Left renal pelvis (tissue), 4 donors: ENCODE results near the gene MRPL23. TPM values are rescaled to one million over a fixed set of nuclear protein-coding genes. Genes with fewer than 3 reads are reported as not detected.

Experiments
- DNase-seq, 4 donors: peaks; one replicate each; pipeline ENCODE4 v3.0.0-alpha.2; 2013; ENCODE audit warnings: low read depth in 4 of 4, low spot score in 3 of 4
- polyA plus RNA-seq, 4 donors: library from polyadenylated mRNA; unstranded; fragments of 120-200 nt; gene quantifications; one replicate each; pipeline ENCODE4 v1.2.1, GENCODE V29; 2013; ENCODE audit not compliant: insufficient read length in 4 of 4

Gene MRPL23
- polyA plus RNA-seq, 4 donors = 32.8 to 74.1 (median 50.0) TPM

DNA sequence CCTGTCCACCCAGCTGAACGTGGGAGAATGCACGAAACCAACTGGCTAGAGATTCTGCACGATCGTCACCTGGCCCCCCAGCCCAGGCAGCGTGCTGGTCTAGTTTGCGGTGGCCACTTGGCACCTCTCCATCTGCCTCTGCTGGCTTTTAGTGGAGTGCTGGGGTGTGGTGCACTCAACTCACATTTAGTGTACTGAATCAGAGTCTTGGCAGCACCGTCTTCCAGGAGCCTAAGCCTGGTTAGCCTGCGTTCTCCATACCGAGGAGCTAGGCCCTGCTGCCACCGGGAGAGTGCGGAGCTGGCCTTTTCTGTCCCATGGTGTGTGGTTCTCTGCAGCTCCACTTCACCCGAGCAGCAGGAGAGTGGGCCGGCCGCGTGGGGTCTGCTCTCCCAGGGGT, 2.8 kb downstream of the MRPL23 start:
- DNase-seq = no peak

DNA sequence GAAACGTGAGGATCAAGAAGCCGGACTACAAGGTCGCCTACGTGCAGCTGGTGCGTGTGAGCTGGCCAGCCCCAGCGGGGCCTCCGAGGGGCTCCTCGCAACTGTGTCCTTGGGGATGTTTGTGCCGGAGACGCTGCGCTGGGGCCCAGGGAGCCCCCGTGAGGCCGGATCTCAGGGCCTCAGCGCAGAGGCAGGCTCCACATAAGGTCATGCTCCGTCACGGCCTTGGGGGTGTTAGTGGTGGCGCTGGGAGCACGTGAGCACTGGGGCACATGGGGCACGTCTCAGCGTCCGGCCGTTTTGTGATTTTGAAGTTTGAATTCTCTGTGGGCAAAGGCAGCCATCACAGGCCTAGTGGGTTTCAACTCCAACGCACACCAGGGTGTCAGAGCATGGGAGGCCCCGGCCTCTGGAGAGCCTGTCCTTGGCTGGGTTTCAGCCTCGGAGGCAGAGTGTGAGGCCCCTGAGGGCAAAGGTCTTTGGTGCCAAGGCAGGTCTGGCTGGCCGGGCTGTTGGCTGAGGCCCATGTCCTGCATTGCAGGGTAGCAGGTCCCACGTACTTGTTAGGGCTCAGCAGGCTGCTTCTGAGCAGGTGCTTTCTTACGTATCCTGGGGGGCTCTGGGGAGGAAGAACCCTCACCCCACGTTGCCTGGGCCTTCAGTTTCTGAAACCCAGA, 5.8 kb downstream of the MRPL23 start:
- no peak for DNase-seq

DNA sequence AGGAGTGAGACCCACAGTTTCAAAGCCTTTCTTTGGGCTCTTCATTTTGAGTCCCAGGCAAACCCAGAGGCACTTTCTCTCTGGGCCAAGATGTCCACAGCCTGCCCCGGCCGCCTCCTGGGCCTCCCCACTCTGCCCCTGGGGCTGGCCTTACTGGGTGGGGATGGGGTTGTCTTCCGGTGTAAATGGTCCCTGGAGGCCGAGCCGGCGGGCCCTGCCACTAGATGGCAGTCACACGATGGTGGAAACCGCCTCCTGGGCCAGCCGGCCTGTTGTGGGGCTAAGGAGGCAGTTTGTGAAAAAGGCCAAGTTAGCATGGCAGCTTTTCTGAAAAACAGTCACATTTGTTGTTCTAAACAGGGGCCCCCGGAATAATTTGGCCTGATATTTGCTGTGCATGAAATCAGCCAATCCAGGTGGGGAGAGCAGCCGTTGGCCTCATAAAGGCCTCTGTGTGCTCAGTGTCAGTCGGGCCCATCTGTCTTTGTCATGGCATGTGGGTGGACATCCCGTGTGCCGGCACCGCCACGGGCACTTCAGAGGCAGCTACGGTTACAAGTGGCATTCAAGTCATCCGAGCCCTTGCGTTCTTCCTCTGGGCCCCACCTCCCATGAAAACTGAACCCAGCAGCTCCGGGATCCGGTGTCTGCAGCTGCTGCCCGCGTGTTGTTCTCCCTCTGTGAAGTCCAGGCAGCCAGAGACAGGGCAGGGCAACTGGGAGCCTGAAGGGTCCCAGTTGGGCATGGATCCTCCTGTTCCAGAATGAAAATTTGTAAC, 6.5 kb downstream of the MRPL23 start:
- DNase-seq = no peak

DNA sequence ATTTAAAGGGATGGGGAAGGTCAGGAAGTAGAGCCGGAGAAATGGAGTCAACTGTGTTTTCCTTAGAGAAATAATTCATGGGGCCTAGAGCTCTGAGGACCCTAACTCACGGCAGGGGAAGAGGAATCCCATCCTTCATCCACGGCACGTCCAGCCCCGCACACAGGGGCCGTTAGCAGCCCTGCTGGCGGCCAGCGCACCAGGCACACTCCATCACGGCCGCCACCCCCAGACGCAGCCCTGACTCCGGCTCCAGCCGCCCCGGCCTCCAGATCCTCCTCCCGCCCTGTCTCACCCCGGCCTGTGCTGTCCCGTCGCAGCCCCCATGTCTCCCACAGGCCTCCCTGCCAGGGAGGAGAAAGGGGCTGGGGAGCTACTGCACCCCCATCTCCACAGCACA, 11.2 kb downstream of the MRPL23 start:
- no peak for DNase-seq

DNA sequence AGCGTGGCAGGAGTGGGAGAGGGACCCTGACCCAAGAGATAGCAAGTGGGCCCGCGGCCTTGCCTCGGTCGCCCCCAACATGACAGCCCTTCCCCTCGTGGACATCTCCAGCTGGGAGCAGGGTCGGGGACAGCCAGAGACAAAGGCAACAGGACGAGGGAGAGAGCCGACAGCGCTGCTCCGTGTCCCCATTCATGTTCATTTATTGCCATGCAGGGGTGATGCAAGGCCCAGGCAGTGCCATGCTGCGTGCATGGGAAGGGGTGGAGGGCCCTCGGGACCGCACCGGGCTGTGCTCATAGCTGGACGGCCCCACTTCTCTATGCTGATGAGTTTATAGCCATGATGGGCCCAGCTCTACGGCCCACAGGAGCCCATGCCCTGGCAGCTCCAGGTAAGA, 12.7 kb downstream of the MRPL23 start:
- no peak for DNase-seq

DNA sequence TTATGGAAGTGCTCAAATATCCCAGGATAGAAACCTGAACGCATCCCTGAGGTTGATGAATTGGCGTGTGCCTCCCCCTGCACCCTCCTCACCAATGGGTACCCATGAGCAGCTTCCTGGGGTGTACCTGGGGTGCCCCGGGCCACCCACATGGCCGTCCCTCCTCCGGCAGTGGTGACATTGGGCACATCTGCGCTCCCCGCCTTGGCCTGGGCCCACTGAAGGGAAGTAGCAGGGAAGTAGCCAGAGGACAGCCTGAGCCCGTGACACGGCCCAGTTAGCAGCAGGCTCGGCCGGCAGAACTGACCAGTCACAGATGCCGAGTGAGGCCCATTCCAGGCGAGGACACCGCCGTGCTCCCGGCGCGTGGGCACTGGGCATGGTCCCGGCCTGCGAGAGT, 16.7 kb downstream of the MRPL23 start:
- DNase-seq = no peak

DNA sequence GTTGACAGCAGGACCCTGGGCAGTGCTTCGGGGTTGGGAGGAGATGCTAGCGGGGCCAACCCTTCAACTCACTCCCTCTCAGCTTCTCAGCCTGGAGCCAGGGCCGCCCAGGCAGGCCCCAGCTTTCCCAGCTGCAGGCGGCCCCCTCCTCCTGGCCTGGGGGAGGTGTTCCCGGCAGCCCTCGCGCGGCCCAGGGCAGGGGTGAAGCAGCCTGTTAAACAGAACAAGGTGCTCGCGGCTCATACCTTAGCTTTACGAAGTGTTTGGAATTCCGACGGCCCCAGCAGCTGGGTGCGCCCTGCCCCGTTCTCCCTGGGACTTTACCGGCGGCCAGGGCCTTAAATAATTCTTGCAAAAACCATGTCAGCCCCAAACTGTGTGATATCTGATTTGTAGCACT, 17.2 kb downstream of the MRPL23 start:
- DNase-seq = no peak

DNA sequence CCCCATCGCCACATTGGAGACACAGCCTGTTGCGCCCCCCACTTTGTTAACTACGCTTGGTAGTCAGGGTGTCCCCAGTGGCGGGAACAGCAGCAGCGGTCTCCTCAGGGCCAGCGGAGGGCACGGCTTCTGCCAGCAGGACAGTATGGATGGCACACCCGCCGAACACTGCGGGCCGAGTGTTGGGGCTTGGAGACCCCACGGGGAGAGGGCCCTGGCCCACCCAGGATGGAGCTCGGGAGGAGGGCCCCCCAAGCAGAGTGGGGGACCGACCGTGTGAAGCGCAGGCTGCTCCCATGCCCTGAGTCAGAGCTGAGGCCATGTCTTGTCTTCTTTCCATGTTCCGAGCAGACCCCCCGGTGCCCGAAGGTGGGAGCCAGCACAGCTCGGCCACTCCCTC, 17.8 kb downstream of the MRPL23 start:
- no peak for DNase-seq

DNA sequence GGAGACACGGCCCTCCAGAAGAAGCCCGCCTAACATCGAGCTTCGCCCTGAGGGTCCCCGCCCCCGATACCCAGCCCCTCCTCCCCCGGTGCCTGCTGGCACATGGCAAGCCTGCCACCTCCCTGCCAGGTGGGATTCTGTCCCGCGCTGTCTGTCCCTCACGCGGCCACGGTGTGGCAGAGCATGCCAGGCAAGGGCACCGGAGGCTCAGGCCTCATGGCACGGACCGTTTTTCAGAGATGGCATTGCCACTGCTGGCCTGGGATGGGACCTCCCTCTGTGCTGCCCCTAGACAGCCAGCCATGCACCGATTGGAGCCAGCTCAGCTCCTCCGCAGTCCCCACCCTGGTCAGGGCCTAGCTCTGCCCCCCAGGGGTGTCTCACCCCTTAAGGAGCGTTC, 19.4 kb downstream of the MRPL23 start:
- DNase-seq = no peak

DNA sequence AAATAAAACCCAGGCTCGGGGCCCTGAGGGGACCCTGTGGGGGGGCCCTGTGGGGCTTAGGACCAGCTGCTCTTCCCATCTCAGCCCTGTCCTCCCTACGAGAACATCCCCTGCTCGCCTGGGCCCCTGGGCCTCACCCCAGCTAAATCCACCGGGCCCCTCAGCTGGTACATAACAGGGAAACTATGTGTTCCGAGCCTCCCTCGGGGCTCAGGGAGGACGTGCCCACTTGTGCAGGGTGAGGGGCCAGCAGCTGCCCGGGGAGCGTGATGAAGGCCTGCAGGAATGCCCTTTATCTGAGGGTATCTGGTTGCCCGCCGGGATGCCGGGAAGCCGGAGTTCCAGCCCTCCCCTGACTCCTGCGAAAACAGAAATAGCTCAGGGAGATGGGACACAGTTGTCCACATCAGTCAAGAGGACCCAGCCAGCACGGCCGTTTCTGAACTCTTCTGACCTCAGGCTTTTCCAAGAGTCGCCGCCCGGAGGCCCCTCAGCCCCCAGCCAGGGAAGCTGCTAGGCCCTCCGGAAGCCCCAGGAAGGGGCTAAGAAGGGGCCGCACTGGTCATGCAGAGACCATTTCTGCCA, 20.6 kb downstream of the MRPL23 start:
- no peak for DNase-seq

DNA sequence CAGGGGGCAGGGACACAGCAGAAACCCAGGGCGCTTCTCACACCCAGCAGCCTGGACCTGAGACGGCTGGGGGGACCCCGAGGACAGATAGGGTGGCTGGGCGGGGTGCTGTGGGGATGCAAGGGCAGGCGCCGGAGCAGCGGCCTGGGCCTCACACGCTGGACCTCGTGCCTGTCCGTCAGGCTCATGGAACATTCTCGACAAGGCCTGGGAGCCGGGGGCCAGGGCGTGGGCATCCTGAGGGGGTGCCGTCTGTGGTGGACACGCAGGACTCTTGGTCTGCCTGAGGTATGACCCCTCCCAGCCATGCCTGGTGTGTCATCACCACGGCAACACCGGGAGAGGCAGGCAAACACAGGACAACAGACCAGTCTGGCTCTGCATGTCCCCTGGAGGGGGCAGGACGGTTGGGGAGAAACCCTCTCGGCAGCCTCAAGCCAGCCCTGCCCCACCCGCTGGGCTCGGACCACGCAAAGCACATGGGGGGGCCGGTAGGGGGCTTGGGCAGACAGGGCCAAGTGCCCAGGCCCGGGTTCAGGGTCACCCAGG, 21.4 kb downstream of the MRPL23 start:
- no peak for DNase-seq

DNA sequence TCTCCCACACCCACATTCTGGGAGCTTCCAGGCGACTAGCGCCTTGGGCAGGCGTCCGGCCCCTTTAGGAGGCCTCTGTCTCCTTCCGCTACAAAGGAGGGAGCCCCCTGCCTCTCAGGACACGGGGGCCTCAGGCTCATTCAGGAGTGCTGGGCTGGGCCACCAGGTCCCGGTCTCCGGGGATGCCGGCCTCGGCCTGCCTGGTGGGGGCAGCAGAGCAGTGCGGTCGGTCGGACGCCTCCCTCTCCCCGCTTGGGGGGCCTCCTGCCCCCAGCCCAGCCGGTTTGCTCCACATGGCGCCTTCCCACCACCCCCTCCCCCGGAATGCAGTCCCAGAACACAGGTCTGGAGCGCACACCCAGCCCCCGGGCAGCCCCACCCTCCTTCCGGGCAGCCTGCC, 21.9 kb downstream of the MRPL23 start:
- DNase-seq = no peak

DNA sequence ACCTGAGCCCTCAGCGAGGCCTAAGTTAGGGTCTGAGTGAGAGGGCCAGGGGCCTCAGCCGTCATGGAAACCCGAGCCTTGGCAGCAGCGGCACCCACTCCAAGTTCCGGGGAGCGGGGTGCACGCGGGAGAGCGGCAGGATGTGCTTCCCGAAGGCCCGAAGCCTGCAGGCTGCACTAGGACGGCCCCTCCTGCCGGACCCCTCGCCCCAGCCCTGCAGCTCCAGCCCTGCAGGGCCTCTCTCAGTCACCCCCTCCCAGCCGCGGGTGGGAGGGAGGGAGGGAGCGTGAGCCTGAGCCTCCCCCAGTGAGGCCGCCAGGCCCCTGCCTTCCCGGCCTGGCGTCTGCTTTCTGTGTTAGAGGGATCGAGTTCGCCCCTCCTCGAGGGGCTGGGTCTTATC, 22.6 kb downstream of the MRPL23 start:
- no peak for DNase-seq

DNA sequence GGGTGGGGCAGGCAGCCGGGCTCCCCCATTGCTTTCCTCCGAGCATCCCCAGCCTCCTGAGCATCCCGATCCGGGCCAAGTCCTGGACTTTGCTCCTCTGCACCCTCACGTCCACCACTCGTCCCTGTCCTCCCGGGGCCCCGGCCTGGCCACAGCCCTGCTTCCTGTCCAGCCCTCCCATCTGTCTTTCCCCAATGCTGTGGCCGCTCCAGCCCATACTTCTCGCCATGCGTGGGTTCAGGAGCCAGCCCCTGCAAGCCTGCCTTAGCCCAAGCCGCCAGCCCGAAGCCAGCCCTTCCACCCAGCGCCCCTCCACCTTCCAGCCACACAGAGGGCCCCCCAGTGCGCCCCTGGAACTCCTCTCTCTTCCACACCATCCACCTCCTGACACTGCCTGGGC, 23.8 kb downstream of the MRPL23 start:
- DNase-seq = no peak

DNA sequence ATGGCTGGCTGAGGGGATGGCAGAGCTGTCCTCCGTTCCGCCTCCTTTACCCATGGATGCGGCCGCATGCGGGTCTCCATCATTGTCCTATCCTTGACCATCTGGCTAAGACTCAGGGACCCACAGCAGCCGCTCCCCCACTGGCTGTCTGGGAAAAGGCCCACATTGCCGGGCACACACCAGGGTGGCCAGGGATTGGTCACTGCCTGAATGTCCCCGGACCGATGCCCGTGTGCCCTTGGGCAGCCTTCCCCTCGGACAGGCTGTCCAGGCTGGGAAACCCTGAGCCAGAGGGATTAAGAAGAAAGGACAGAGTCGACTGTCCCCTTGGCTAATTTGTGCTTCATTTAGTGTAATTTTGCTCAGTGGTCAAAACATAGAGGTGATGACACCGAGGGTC, 28.1 kb downstream of the MRPL23 start:
- DNase-seq = no peak

DNA sequence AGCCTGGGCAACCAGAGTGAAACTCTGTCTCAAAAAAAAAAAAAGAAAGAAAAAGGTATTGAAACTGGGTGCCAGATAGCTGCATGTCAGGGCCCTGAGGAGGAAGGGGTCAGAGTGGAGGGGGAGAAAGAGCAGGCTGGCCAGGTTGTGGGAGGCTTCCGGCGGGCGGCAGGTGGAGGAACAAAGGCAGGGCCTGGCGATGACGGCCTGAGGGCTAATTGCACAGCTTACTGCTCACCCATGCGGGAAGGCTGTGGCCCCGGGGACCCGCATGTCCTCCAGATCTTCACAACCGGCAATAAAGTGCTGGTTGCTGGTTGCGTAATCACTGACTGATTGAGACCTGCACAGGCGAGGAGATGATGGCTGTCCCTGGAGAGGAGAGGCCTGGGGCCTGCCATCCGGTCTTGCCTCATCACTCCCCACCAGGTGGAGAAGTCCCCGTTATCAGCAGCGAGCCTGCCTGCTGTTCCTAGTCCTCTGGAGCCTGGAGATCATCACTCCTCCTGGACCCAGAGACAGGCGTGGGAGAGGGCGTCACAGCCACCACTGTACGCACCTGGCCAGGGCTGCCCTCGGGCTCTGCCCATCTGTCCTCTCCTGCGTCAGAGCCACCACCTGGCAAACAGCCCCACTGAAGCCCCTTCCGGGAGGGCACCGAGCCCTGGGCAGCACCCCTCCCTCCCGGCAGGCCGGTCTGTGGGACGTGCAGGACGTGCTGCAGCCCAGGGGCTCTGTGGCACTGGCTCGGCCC, 31.8 kb downstream of the MRPL23 start:
- no peak for DNase-seq

DNA sequence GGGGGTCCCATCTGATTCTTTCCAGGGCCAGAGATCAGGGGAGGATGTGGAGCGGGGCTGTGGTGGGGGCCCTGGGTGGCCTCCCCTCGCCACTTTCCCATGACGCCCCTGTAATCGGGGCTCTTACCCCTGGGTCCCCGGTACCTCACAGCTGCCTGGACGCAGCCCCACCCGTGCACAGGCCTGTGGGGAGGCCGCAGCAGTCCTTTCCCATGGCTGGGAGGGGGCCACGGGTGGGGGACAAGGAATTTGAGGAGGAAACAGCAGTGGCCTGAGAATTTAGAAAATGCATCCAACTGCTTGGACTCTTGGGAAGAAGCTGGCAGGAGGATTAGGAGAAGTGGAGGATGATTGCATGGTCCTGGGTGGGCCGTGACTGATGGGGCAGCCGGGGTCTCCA, 32.5 kb downstream of the MRPL23 start:
- no peak for DNase-seq

DNA sequence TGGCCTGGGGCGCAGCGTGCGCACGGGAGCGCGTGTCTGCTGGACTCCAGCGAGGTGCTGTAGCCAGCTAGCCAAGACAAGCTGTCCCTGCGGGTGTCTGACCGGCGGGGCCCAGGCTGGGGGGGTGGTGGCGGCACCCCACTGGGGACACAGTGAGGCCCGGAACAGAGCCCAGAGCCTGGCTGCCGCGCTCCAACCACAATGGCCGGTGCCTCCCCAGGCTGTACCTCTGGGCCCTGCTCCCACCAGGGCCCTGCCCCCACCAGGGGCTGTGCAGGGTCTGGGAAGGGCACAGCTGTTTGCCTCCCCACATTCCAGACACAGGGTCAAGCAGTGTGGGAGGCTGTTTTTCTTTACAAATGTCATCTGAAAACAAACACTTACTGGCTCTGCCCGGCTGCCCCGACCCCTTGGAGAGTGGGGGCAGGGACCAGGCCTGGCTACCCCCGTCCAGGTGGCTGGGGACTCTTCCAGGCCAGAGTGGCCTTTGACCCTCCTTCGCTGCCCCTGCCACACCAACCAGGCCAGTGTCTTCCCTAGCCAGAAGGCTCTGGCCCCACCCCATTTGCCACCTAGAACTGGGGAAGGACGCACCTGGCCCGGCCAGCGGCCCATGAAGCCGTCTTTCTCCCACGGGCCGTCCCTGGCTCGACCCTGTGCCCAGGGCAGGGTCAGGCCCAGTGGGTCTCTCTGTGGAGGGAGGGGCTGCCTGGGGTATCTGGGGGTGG, 35.9 kb downstream of the MRPL23 start:
- DNase-seq = no peak

DNA sequence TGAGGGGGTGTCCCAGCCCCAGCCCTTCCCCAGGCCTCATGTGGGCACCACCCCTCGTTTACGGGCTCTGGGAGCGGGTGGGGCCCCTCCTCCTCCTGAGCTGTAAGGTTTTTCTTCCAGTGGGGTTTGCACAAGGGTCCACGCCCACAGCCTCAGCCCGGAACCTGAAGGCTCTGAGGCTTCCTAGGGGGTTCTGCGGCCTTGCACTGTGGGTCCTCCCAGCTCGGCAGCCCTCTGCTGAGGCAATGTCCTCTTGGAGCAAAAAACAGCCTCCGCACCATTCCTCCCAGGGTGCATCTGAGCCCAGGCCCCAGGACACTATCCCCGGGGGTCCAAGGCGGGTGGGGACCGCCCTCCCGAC, 36.4 kb downstream of the MRPL23 start:
- no peak for DNase-seq

DNA sequence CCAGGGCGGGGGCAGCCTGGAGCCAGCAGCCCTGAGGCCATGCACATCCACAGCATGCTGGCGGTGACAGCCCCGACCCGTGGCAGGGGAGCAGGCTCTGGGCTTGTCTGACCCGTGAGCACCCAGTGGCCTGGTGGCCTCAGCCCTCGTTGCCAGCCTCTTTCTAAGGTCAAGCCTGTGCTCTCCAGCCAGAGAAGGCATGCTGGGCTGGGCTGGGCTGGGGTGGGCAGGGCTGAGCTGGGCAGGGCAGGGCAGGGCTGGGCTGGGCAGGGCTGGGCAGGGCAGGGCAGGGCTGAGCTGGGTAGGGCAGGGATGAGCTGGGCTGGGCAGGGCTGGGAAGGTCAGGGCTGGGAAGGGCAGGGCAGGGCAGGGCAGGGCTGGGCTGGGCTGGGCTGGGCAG, 39.9 kb downstream of the MRPL23 start:
- DNase-seq = no peak

DNA sequence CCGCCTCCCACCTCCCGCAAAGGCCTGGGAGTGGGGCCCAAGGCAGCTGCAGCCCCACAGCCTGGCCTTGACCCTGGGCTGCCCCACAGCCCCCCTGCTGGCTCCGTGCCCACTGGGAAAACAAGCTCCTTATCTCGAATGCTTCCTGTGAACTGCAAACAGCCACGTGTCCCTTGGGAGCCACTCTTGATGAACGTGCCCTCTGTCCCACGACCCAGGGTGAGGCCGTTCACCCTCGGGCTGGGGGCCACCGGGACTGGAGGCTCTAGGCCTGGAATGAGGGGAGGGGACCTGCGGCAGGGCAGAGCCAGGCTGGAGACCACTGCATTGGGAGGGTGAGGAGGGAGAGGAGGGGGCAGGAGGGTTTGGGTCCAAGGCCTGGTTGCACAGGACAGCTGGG, 41.0 kb downstream of the MRPL23 start:
- DNase-seq = no peak
